ENCODE results near the gene MMP11.
"Not testable (repeated sequence)": the region's sequence is repeated elsewhere in the genome, so short reads cannot be mapped to it uniquely, and the experiment has no call there.

Gene MMP11, protein sequence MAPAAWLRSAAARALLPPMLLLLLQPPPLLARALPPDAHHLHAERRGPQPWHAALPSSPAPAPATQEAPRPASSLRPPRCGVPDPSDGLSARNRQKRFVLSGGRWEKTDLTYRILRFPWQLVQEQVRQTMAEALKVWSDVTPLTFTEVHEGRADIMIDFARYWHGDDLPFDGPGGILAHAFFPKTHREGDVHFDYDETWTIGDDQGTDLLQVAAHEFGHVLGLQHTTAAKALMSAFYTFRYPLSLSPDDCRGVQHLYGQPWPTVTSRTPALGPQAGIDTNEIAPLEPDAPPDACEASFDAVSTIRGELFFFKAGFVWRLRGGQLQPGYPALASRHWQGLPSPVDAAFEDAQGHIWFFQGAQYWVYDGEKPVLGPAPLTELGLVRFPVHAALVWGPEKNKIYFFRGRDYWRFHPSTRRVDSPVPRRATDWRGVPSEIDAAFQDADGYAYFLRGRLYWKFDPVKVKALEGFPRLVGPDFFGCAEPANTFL

DNA sequence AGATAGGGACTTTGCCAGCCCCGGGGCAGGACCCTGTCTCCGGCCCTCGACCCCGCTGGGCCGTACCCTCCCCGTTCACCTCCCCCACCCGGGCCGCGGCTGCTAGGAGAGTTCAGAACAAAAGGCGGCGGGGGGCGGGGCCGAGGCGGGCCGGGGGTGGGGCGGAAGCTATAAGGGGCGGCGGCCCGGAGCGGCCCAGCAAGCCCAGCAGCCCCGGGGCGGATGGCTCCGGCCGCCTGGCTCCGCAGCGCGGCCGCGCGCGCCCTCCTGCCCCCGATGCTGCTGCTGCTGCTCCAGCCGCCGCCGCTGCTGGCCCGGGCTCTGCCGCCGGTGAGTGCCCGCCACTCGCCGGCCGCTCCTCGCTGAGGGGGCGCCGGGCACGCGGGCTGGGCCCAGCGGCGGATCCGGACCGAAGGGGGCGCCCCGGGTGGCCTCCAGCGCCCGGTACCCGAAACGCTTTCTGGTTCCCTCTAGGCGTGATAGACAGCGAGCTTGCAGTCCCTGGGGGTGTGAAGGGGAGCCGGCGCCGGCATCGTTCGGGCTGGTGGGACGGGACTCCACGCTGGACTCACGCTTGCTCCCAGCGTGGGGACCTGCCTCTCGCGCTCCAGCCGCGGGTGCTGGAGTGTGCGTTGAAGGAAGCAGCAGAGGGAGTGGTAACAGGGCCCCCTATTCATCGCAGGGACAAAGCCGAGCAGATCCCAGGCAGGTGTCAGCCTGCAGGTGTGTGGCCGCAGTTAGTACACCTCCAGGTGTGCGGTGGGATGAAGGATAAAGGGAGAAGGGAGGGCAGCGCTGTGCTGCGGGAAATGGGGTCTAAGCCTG, at the start of gene MMP11:
TSS of gene MMP11 (plus strand) at position 201 of the 825 bp plus-strand sequence. CDS start at position 223, 22 bp downstream.
- DNase-seq (ENCODE audit: low read depth, low spot score), result no peak

DNA sequence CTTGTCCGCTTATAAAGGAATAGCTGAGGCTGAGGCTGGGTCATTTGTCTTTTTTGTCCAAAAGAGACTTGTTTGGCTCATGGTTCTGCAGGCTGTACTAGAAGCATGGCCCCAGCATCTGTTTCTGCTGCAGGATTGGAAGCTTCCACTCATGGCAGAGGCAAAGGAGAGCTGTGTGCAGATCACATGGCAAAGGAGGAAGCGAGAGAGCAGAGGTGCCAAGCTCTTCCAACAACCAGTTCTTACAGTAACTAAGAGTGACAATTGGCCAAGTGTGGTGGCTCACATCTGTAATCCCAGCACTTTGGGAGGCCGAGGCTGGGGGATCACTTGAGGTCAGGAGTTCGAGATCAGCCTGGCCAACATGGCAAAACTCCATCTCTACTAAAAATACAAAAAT, 44.5 kb upstream of the MMP11 start:
- DNase-seq (ENCODE audit: low read depth, low spot score), result not testable (repeated sequence)

DNA sequence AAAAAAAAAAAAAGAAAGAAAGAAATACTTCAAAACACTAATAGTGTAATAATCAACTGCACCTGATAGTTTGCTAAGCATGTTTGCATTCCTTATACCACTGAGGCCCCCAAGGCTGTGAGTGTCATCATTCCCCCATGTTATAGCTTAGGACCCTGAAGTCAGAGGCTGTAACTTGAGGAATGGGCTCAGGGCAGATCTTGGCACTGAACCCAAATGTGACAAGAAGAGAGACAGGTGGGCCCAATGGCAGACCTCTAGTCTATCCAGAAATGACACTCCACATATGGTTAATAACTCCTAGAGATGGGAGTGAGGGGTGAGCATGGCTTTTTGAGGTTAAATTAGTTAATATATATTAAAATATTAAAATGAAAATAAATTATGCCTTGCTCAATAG, 35.0 kb upstream of the MMP11 start:
- DNase-seq (ENCODE audit: low read depth, low spot score), result no peak

DNA sequence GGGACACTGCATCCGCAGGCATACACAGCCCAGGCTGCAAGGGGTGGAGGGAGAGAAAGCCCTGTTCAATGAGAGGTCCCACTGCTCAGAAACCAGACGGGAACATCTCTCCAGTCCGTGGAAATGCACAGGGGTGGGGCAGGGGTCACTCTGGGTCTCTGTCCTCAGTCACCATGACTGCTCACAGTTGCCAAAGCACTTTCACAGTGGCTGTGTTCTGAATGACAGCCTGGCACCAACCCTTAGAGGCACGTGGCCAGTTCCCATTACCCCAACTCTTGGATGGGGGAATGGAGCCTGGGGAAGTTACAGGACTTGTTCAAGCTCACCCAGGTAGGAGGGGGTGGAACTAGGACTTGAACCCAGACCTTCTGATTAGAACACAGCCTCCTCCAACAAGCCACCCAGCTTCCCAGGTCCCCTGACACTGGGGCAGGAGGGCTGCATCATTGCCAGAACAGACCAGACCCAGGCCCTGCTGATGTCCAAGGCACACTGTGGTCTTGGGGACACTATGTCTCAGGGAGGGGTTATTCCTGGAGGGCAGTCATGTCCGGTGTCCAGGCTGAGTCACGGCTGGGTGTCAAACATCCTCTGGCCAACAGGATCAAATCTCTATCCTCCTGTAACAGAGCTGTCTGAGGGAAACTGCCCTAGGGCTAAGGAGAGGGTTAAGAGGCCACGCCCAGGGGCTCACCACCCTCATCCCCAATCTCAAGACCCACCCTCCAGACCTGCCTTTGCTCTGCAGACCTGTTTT, 30.0 kb upstream of the MMP11 start:
- DNase-seq (ENCODE audit: low read depth, low spot score), result no peak

DNA sequence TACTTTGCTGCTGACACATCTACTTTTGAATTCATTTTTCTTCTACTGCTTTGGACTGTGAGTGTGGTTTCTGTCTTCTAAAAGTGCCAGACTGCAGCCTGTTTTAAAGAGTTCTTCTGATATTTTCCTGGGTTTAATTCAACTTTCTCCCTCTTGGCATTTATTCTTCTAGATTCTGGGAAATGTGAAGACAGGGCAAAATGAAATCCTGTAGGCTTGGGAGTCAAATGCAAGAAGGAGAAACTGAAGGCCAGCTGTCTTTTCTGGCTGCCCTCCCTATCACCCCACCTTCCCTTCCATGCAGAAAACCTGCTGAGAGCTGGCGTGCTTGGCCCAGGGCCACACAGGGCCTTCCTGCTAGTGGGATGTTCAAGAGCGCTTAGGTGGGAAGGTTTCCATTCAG, 29.3 kb upstream of the MMP11 start:
- DNase-seq (ENCODE audit: low read depth, low spot score), result no peak

DNA sequence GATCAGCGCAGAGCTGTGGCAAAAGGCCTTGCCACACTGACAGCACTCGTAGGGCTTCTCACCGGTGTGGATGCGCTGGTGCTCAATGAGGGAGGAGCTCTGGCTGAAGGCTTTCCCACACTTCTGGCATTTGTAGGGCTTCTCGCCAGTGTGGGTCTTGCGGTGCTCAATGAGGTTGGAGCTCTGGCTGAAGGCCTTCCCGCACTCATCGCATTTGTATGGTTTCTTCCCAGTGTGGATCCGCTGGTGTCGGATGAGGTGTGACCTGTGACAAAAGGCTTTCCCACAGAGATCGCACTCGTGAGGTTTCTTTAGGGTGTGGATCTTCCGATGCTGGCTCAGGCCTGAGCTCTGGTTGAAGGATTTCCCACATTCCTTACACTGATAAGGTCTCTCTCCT, 28.6 kb upstream of the MMP11 start:
- DNase-seq (ENCODE audit: low read depth, low spot score), result no peak

DNA sequence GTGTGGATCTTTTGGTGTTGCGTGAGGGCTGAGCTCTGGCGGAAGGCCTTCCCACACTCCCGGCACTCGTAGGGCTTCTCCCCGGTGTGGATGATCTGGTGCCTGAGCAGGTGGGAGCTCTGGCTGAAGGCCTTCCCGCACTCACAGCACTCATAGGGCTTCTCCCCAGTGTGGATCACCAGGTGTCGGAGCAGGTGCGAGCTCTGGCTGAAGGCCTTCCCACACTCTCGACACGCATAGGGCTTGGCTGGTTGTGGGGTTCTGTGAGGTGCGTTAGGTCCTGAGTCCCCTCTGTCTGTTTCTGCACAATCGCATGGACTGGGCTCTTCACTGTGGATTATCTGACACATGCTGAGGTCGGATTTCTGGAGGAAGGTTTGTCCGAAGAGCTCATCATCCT, 28.2 kb upstream of the MMP11 start:
- no peak for DNase-seq (ENCODE audit: low read depth, low spot score)

DNA sequence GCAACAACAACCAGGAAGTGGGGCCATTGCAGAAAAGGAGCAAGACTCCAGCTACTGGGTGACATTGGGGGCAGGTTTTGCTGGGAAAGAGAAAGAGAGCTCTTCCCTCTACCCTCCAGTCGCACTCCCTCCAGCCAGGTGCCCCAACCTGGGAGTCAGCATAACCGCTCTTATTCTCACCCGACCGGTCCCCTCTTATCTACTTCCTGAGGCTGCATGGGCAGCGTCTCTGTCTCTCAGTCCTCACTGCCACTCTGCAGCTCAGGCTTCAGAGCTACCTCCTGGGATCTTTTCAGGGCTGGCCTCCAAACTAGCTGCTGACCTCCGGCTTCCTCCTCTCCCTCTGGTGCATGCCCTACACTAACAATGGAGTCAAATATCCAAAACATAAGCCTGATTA, 26.9 kb upstream of the MMP11 start:
- DNase-seq (ENCODE audit: low read depth, low spot score), result no peak

DNA sequence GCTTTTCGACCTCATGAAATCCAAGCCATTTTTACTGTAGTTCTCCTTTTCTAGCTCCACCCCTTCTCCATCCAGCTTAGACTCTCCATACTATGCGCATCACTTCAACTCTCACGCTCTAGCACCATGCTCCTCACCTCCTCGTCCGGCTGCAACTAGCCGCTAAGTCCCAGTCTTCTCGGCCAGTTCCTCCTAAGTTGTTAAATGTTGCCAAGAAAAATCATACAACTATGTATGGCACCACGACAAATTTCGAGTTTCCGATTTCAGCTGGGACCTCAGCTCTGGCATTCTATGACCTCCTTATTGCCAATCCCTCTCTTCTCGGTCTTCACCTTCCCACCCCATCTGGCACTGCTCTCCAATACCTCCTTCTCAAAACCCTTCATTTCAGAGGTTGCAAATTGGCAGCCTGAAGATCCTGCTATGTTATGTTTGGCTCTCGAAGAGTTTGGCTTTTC, 22.8 kb upstream of the MMP11 start:
- DNase-seq (ENCODE audit: low read depth, low spot score), result no peak

DNA sequence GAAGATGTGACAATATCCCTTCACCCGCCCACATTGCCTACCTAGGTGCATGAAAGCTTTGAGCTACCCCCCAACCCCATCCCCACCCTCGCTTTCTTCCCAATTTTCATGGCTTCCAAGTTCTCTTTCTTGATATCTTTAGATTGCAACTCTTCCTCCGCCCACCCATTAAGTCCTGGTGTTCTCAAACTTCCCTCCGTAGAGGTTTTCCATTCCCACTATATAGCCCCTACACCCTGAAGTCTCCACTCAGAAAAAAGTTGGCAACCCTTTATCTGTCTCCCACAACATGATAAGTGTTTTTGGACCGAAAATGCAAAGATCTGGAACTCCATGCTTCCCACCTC, 22.3 kb upstream of the MMP11 start:
- DNase-seq (ENCODE audit: low read depth, low spot score), result no peak

DNA sequence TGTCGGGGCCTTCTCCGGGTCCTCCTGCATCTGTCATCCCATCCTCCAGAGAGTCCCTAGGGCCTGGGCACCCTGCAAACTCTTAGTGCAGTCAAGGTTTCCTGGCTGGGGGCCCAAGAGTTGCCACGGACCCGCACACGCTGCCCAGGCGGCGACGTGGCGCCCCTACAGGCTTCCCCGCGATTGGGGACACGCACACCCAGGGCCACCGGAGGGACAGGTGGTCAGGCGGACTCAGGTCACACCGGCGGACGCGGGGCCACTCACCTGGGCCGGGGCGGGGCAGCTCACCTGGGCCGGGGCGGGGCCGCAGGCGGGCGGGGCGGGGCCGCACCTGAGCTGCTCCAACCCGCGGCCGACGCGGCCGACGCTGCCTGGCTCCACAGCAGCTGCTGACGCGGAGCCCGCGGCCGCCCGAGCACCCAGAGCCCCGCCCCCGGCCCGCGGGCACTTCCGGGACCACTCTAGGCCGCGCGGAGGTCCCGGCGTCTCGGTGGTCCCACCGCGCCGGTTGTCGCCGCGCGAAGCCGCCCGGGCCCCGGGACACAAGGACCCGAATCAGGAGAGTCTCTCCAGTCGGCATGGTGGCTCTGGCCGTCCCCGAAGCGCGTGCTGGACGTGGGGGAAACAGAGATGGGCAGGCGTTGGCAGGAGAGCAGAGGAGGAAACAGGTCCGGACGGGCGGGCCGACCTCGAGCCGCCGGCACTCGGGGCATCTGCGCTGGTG, 21.8 kb upstream of the MMP11 start, which contains the start of gene ZNF70:
TSS of gene ZNF70 (minus strand) at position 399 of the 727 bp plus-strand sequence. CDS start 5,972 bp downstream, outside the sequence.
- peak; percentile 90 for DNase-seq (ENCODE audit: low read depth, low spot score)

DNA sequence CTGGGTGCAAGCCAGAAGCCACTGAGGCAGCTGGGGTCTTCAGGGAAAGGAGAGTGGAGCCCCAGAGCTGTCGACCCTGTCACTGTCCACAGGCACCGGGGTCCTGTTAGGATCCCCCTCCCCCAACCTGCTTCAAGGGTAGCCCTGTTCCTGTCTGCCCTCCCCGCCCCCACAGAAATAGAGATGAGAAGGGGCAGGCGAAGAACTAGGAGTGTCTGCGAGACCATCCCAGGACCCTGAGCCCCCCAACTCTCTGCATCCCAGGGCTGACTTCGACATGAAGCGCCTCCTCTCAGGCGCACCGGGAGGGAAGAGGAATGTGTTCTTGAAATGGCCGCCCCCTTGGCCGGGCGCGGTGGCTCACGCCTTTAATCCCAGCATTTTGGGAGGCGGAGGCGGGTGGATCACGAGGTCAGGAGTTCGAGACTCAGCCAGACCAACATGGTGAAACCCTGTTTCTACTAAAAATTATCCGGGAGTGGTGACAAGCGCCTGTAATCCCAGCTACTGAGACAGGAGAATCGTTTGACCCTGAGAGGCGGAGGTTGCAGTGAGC, 21.1 kb upstream of the MMP11 start:
- DNase-seq (ENCODE audit: low read depth, low spot score), result no peak

DNA sequence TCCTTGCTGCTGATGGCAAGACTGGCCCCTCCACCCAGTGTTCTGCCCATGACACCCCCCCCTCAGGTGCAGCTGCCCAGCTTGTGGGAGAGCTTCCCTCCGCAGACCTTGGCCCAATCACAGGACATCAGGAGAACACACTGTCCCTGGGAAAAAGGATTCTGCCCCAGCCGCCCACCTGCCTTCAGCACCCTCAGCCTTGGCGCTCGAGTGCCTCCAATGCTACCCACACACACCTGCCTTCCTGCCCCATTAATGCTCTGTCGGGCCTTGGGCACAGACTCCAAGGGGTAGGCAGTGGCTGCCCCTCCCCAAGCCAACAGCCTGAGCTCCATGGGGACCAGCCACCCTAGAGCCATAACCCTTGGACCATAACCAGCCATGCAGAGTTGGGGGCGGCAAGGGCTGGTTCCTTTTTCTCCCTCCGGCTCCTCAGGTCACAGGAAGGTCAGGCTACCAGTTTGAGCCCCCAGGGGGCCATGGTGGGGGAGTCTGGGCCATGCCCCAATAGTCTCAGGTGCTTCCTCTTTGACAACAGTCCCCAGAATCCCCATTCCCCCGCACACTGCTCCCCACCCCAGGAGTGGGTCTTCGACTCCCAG, 20.5 kb upstream of the MMP11 start:
- DNase-seq (ENCODE audit: low read depth, low spot score), result no peak

DNA sequence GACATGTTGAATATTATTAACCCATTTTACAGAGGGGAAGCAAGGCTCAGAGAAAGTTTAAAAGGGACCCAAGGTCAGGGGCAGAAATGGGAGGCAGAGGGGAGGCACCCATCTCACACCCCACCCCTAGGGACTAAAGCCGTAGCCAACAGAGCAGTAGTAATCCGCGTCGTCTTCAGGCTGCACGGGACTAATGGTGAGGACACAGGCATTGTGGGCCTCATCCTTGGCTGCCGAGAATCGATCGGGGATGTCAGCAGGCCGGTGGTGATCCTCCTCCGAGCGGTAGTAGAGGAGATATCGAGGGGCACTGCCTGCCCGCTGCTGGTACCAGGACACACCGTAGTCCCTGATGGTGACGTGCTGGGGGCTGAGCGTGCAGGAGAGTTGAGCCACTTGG, 19.9 kb upstream of the MMP11 start:
- DNase-seq (ENCODE audit: low read depth, low spot score), result no peak

DNA sequence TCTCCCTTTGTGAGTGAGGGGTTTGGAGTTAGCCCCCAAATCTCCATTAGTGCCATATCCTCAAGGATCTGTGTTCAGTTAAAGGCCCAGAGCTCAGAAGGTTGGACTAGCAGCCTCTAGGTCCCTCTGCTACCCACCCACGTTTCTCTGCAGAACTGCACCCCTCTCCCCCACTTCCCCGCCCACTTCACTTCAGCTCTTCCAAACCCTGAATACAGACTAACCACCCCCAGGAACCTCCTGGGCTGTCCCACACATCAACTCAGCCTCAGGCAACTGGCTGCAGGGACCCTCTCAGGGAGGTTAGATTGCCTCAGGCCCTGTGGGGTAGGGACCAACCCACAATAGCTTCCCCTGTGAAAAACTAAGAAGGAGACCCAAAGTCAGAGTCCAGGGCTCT, 19.3 kb upstream of the MMP11 start:
- no peak for DNase-seq (ENCODE audit: low read depth, low spot score)

DNA sequence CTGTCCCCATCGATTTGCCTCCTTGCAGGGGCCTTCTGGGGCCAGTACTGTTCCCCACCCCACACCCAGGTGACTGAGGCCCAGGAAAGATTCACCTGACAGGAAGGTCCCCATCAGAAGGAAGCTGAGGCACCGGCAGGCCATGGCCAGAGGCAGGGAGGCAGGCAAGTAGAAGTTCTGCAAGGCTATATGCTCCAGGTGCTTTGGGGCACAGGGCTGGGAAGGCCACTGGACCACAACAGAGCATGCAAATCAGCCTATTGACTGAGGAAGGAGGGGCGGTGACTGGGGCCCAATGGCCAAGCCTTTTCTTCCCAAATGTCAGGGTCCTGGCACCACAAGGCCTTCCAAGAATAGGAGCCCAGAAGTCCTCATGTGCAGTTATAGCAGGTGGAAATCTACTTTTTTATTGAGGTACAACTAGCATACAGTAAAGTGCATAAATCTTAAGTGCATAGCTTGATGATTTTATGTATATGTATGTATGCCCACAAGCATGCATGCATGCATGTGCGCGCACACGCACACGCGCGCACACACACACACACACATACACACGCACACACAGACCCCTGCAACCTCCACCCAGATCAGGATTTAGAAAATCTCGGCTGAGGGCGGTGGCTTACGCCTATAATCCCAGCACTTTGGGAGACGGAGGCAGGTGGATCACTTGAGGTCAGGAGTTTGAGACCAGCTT, 18.3 kb upstream of the MMP11 start, which contains the start of gene VPREB3:
TSS of gene VPREB3 (minus strand) at position 206 of the 700 bp plus-strand sequence. CDS start at position 144, 62 bp downstream.
- no peak for DNase-seq (ENCODE audit: low read depth, low spot score)

DNA sequence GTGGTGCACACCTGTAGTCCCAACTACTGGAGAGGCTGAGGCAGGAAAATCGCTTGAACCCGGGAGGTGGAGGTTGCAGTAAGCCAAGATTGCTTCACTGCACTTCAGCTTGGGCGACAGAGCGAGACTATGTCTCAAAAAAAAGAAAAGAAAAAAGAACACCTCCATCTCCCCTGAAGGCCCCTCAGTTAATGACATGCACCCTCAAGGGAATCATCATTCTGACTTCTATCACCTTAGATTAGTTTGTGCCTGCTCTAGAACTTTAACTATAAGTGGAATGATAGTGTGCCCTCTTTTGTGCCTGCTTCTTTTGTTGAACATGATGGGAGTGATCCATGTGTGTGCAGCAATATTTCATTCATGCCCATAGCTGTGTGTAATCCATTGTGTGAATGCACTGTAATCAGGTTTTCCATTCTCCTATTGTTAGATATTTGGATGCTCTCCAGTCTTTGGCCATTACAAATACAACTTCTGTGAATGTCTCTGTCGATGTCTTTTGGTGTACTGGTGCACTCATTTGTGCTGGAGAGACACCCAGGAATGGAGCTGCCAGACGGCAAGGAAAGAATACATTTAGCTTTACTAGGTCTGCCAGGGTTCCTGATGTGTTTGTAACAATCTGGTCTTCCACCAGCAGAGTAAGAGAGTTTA, 17.5 kb upstream of the MMP11 start:
- no peak for DNase-seq (ENCODE audit: low read depth, low spot score)

DNA sequence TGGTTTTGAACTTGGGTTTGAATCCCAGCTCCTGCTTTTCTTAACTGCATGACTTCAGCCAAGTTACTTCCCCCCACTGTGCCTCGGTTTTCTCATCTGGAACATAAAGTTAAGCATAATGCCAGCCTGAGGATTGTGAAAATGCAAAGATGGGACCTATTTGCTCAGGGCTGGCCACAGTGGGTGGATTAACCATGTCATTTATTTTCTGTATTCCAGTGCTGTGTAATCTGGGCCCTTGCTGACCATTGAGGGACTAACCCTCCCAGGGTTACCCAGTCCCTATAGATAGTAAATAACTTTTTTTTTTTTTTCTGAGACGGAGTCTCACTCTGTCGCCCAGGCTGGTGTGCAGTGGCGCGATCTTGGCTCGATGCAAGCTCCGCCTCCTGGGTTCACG, 16.9 kb upstream of the MMP11 start:
- no peak for DNase-seq (ENCODE audit: low read depth, low spot score)

DNA sequence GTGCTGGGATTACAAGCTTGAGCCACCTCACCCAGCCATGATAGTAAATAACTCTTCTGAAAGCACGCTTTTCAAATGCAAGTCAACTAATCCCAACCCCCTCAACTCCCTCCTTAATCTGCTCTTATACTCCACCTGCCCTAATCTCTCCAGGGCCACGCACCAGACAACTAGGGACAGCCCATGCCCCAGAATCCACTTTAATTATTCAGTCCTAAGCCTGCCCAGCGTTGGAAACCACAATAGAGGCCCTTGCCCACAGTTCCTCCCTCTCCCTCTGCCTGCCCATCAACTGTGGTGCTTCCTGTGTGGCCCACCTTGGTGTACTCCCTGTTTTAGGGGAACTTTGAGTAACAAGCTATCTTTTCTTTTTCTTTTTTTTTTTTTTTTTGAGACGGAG, 15.8 kb upstream of the MMP11 start:
- no peak for DNase-seq (ENCODE audit: low read depth, low spot score)
